ENCODE results near the gene LRRC23. TPM values are rescaled to one million over a fixed set of nuclear protein-coding genes. Genes with fewer than 3 reads are reported as not detected.

LRRC23 gene
- total and polyA plus RNA-seq, 2 of the 13 experiments (the other 11 are each of a cell fraction or from before 2014, with no cell fraction given), result 6.0 to 7.8 TPM

DNA sequence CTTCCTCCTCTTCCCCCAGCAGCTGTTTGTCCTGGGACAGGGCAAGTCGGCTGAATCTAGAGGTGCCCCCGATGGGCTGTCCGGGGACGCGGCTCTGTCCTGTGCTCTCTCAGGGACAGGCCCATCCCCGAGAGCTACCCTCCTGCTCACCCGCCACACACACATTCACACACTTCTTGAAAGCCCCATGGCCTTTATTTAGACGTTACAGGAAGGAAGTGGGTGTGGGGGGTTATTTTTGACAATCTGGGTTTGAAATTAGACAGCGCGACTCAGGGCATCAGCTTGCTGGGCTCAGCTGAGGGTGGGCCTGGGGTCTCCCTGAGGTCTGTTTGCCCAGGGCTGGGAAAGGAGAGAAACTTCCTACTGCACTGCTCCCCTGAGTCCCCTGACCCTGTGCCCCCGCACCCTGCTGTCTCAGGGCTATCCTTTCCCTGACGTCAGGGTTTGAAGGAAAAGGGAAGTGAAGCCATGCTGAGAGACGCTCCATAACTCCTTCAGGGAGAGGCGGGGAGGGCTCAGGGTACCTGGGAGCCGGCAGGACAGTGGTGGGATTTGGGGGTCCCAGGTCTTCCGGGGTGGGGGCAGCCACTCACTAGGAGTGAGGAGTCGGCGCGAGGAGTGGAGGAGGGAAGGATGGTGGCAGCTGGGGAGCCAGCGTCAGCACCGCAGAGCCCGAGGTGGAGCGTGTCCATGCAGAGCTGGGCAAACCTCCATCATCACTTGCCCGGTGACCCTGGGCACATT is 54.6 kb downstream of the LRRC23 start:
- H4K20me1 ChIP-seq (ENCODE audit: insufficient read depth, low read length), result no peaks in the 10 kb centered on the region
- H3K4me1 ChIP-seq (ENCODE audit: insufficient read depth, low read length), result peaks cover 34% of the 10 kb centered on the region
- H2AFZ ChIP-seq (ENCODE audit: low read length), result no peak overlapping the region
- in situ Hi-C loops (cut with HindIII; ENCODE audit: extremely low pct_ligation_motif_present, low pct_unique_long_range_greater_than_20kb), result no loop called here
- CTCF ChIA-PET (ENCODE audit: low intra/inter-chr PET ratio, low total read pairs), result no interaction called here
- no peak overlapping the region for H3K4me2 ChIP-seq (ENCODE audit: low read depth, low read length)
- no peaks in the 10 kb centered on the region for H3K79me2 ChIP-seq (ENCODE audit: insufficient read depth, low read length)
- H3K36me3 ChIP-seq (replicated peaks in 1 of 2; ENCODE audit: control insufficient read depth in 1 of 2, insufficient read depth in 2 of 2, low read length in 2 of 2), result no peaks in the 10 kb centered on the region; a peak in 1 of 5 replicates
- no peak for FAIRE-seq
- intact Hi-C loops (cut with micrococcal nuclease; ENCODE audit: unreplicated experiment), result no loop called here
- no peak for TF ChIP-seq ZNF879 (CRISPR knock-in tag; IDR thresholded peaks at IDR 0.05)
- TF ChIP-seq ZNF674 (CRISPR knock-in tag; IDR thresholded peaks at IDR 0.05; ENCODE audit: low read depth), result no peak
- no peak for TF ChIP-seq THAP8 (CRISPR knock-in tag; IDR thresholded peaks at IDR 0.05; ENCODE audit: borderline replicate concordance)
- no peak for TF ChIP-seq CCAR2 (optimal IDR thresholded peaks at IDR 0.05; ENCODE audit: low read depth, low read length)
- TF ChIP-seq, protein P1, sequence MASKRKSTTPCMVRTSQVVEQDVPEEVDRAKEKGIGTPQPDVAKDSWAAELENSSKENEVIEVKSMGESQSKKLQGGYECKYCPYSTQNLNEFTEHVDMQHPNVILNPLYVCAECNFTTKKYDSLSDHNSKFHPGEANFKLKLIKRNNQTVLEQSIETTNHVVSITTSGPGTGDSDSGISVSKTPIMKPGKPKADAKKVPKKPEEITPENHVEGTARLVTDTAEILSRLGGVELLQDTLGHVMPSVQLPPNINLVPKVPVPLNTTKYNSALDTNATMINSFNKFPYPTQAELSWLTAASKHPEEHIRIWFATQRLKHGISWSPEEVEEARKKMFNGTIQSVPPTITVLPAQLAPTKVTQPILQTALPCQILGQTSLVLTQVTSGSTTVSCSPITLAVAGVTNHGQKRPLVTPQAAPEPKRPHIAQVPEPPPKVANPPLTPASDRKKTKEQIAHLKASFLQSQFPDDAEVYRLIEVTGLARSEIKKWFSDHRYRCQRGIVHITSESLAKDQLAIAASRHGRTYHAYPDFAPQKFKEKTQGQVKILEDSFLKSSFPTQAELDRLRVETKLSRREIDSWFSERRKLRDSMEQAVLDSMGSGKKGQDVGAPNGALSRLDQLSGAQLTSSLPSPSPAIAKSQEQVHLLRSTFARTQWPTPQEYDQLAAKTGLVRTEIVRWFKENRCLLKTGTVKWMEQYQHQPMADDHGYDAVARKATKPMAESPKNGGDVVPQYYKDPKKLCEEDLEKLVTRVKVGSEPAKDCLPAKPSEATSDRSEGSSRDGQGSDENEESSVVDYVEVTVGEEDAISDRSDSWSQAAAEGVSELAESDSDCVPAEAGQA (IDR thresholded peaks at IDR 0.05; ENCODE audit: low read depth), result no peak
- TF ChIP-seq, protein P1 (CRISPR knock-in tag; IDR thresholded peaks at IDR 0.05; ENCODE audit: borderline replicate concordance), result no peak
- TF ChIP-seq ZSCAN9 (CRISPR knock-in tag; IDR thresholded peaks at IDR 0.05; ENCODE audit: borderline replicate concordance), result no peak
- no peak for TF ChIP-seq FOXK2 (IDR thresholded peaks at IDR 0.05)
- TF ChIP-seq ZNF205 (CRISPR knock-in tag; IDR thresholded peaks at IDR 0.05), result no peak
- no peak for TF ChIP-seq NPAS2 (CRISPR knock-in tag; IDR thresholded peaks at IDR 0.05; ENCODE audit: borderline replicate concordance)
- no peak for TF ChIP-seq IRF2 (CRISPR knock-in tag; IDR thresholded peaks at IDR 0.05)
- TF ChIP-seq, protein P2, sequence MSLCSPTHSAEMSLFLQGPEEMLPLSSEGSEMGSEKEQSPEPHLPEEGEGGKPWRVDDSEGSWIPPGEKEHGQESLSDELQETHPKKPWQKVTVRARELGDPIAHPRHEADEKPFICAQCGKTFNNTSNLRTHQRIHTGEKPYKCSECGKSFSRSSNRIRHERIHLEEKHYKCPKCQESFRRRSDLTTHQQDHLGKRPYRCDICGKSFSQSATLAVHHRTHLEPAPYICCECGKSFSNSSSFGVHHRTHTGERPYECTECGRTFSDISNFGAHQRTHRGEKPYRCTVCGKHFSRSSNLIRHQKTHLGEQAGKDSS (CRISPR knock-in tag; IDR thresholded peaks at IDR 0.05; ENCODE audit: borderline replicate concordance, low read depth), result no peak
- no peak for TF ChIP-seq ADNP (CRISPR knock-in tag; IDR thresholded peaks at IDR 0.05)
- no peak for TF ChIP-seq ZNF720 (CRISPR knock-in tag; IDR thresholded peaks at IDR 0.05)
- TF ChIP-seq NR2C2 (CRISPR knock-in tag; IDR thresholded peaks at IDR 0.05; ENCODE audit: borderline replicate concordance), result no peak
- H3K9me3 ChIP-seq (ENCODE audit: low read length), result no peaks in the 10 kb centered on the region
- ATAC-seq, result no peak
- BruUV-seq (replicated peaks), result no TSS peak
- no peak overlapping the region for H3K4me3 ChIP-seq (replicated peaks in 1 of 3; ENCODE audit: insufficient read depth in 1 of 3, low read depth in 2 of 3, low read length in 3 of 3)
- WGBS (ENCODE audit: low lambda C conversion rate), result 87% methylated on average over 21 of the region's 24 CpGs
- H3K27ac ChIP-seq (ENCODE audit: extremely low read length, insufficient read depth, low read length), result no peak overlapping the region
- no peak overlapping the region for H3K9ac ChIP-seq (ENCODE audit: insufficient read depth, low read depth, low read length)
- H3K27me3 ChIP-seq (ENCODE audit: control insufficient read depth in 1 of 2, insufficient read depth in 2 of 2, low read length in 2 of 2), result no peaks in the 10 kb centered on the region
- POLR2A ChIA-PET, result interaction anchor here (3.4 to 8.0 kb wide), 2 partner anchors 14 to 59 kb away, joined by 16 to 180 read pairs; partner anchors contain the start of genes C12orf57, LPCAT3 and RNU7-1
- DNase-seq (ENCODE audit: low spot score), result no peak
